ENCODE data around the gene DOHH. TPM values are rescaled to one million over a fixed set of nuclear protein-coding genes. Genes with fewer than 3 reads are reported as not detected.

The DOHH gene
- total RNA-seq, 4 donors from 2014 or later = 1.2 to 10.4 (median 4.7) TPM

GRCh38 chr19:3513229-3514140 is 13.0 kb upstream of the DOHH start:
- Histone ChIP-seq H3K27ac (no peak overlapping the region), H3K36me3 (no peaks in the 10 kb centered on the region), H3K27me3 (no peaks in the 10 kb centered on the region), H3K4me1 (no peaks in the 10 kb centered on the region), H3K9me3 (no peaks in the 10 kb centered on the region), H3K4me3 (no peak overlapping the region)
- intact Hi-C loops (cut with DNase I; ENCODE audit: low total_unique reads) = no loop called here
- DNase-seq = no peak
- TF ChIP-seq POLR2A (IDR thresholded peaks at IDR 0.05) (no peak), CTCF (IDR thresholded peaks at IDR 0.05) (no peak)

- Histone ChIP-seq H3K4me1 (peaks cover 0 to 1% of the 10 kb centered on the region in 2 donors), H3K27me3 (no peaks in the 10 kb centered on the region), H3K27ac (no peak overlapping the region), H3K4me3 (no peak overlapping the region), H3K36me3 (no peaks in the 10 kb centered on the region), H3K9me3 (no peaks in the 10 kb centered on the region)
- intact Hi-C loops (cut with DNase I; ENCODE audit: low total_unique reads) = no loop called here
- no peak for DNase-seq
- TF ChIP-seq POLR2A (IDR thresholded peaks at IDR 0.05) (no peak), CTCF (IDR thresholded peaks at IDR 0.05) (no peak)
Measured at GRCh38 chr19:3512562-3513228, 12.2 kb upstream of the DOHH start.

GRCh38 chr19:3511506-3512251 is 11.2 kb upstream of the DOHH start:
- intact Hi-C loops (cut with DNase I; ENCODE audit: low total_unique reads) = no loop called here
- Histone ChIP-seq H3K36me3 (no peaks in the 10 kb centered on the region), H3K27me3 (no peaks in the 10 kb centered on the region), H3K9me3 (no peaks in the 10 kb centered on the region), H3K4me1 (peaks cover 0 to 3% of the 10 kb centered on the region in 2 donors), H3K4me3 (no peak overlapping the region), H3K27ac (no peak overlapping the region)
- no peak for DNase-seq
- TF ChIP-seq POLR2A (IDR thresholded peaks at IDR 0.05) (no peak), CTCF (IDR thresholded peaks at IDR 0.05) (no peak)

GRCh38 chr19:3510727-3511126 is 10.3 kb upstream of the DOHH start:
- Histone ChIP-seq H3K9me3 (no peaks in the 10 kb centered on the region), H3K36me3 (no peaks in the 10 kb centered on the region), H3K27ac (no peak overlapping the region), H3K4me1 (peaks cover 0 to 3% of the 10 kb centered on the region in 2 donors), H3K4me3 (no peak overlapping the region), H3K27me3 (no peaks in the 10 kb centered on the region)
- TF ChIP-seq CTCF (IDR thresholded peaks at IDR 0.05) = no peak
- TF ChIP-seq POLR2A (IDR thresholded peaks at IDR 0.05) = no peak
- no peak for DNase-seq
- intact Hi-C loops (cut with DNase I; ENCODE audit: low total_unique reads) = no loop called here
